Measurements from ENCODE around the gene CFAP46. TPM values are rescaled to one million over a fixed set of nuclear protein-coding genes. Genes with fewer than 3 reads are reported as not detected.

Gene CFAP46
- total RNA-seq = under 1 TPM; 0.33 to 0.59 TPM
- polyA plus RNA-seq = under 1 TPM; 0.36 to 0.47 TPM

- Histone ChIP-seq H3K4me1 (ENCODE audit: control insufficient read depth in 4 of 4, insufficient read depth in 4 of 4, low read length in 3 of 4) (peaks cover 0 to 15% (median 2%) of the 10 kb centered on the region in 4 donors), H3K9me3 (ENCODE audit: control insufficient read depth in 4 of 4, low read length in 3 of 4) (no peaks in the 10 kb centered on the region), H3K4me3 (ENCODE audit: low read depth in 1 of 3, low read length in 3 of 3) (peak within 1 kb of the TSS in 2 of 3 donors; percentile 42 to 47), H3K36me3 (ENCODE audit: control insufficient read depth in 4 of 4, insufficient read depth in 3 of 4, low read depth in 1 of 4, low read length in 3 of 4) (no peaks in the 10 kb centered on the region), H3K27me3 (ENCODE audit: control insufficient read depth in 4 of 4, insufficient read depth in 4 of 4, low read length in 3 of 4) (peaks cover 0 to 8% (median under 1%) of the 10 kb centered on the region in 4 donors), H3K9ac (ENCODE audit: low read depth in 1 of 2, low read length in 2 of 2) (peak within 1 kb of the TSS in 1 of 2 donors; percentile 14), H3K27ac (ENCODE audit: low read depth in 1 of 2, low read length in 2 of 2) (no peak within 1 kb of the TSS)
- peak; percentile 62 for DNase-seq (ENCODE audit: low spot score)
- no peak for TF ChIP-seq CTCF (IDR thresholded peaks at IDR 0.05; ENCODE audit: low read depth, low read length, missing input control)
- TF ChIP-seq REST (IDR thresholded peaks at IDR 0.05) = no peak
- TF ChIP-seq JUND (IDR thresholded peaks at IDR 0.05) = no peak
- 5% methylated on average over 90 of the region's 90 CpGs for WGBS
Observed at GRCh38 chr10:132942101-132943057, at the start of gene CFAP46. CFAP46 (minus strand) TSS chr10:132942570; CDS start chr10:132942484, 86 bp downstream.

- TF ChIP-seq REST (IDR thresholded peaks at IDR 0.05) (no peak), ATF3 (IDR thresholded peaks at IDR 0.05) (no peak), CTCF (IDR thresholded peaks at IDR 0.05; ENCODE audit: low read depth, low read length, missing input control) (no peak), TAF1 (conservative IDR thresholded peaks at IDR 0.05) (no peak), HNF4A (conservative IDR thresholded peaks at IDR 0.05) (no peak), EGR1 (IDR thresholded peaks at IDR 0.05; ENCODE audit: low read depth in 2 of 2) (no peak), ZBTB33 (IDR thresholded peaks at IDR 0.05) (no peak), NR2F2 (IDR thresholded peaks at IDR 0.05) (no peak), GABPA (IDR thresholded peaks at IDR 0.05 in 1 of 2, conservative IDR thresholded peaks at IDR 0.05 in 1 of 2) (no peak), YY1 (IDR thresholded peaks at IDR 0.05) (no peak)
- H3K27me3 ChIP-seq (ENCODE audit: control insufficient read depth in 4 of 4, insufficient read depth in 4 of 4, low read length in 3 of 4) = peaks cover 0 to 5% (median 1%) of the 10 kb centered on the region in 4 donors
- DNase-seq (ENCODE audit: low spot score) = no peak
- no peak overlapping the region for H3K4me3 ChIP-seq (ENCODE audit: low read depth in 1 of 3, low read length in 3 of 3)
- WGBS = 79% methylated on average over 20 of the region's 20 CpGs
- H3K4me1 ChIP-seq (ENCODE audit: control insufficient read depth in 4 of 4, insufficient read depth in 4 of 4, low read length in 3 of 4) = peaks cover 0 to 4% (median 0%) of the 10 kb centered on the region in 4 donors
- H3K36me3 ChIP-seq (ENCODE audit: control insufficient read depth in 4 of 4, insufficient read depth in 3 of 4, low read depth in 1 of 4, low read length in 3 of 4) = no peaks in the 10 kb centered on the region
- no peak overlapping the region for H3K27ac ChIP-seq (ENCODE audit: low read depth in 1 of 2, low read length in 2 of 2)
- H3K9ac ChIP-seq (ENCODE audit: low read depth in 1 of 2, low read length in 2 of 2) = no peak overlapping the region
- H3K9me3 ChIP-seq (ENCODE audit: control insufficient read depth in 4 of 4, low read length in 3 of 4) = no peaks in the 10 kb centered on the region
Observed at GRCh38 chr10:132991706-132992432, 49.5 kb upstream of the CFAP46 start.

Measured in liver (tissue), 9 donors.